ENCODE results near the gene NEK10. TPM values are rescaled to one million over a fixed set of nuclear protein-coding genes. Genes with fewer than 3 reads are reported as not detected.

The NEK10 gene
- total RNA-seq, 1 experiment from 2014 or later: 5.7 TPM

DNA sequence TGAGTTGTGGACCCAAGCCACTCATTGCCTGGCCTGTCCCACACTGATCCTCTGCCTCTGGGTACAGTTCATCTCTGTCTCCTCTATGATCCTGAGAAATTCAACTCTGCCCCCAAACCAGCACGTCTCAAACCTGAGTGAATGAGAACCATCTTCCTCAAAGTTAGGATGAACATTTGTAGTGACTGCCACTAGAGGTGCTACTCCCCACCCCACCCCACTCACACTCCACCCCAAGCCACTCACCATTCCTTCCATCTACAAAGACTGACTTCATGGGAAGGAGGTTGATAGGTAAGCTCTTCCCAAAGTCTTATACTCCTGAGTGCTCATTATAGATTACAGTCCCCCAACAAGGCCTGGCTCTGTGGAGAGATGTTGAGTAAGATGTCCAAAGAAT lies 43.8 kb downstream of the NEK10 start:
- CTCF ChIA-PET: no interaction called here
- no TSS peak for BruUV-seq (replicated peaks)

DNA sequence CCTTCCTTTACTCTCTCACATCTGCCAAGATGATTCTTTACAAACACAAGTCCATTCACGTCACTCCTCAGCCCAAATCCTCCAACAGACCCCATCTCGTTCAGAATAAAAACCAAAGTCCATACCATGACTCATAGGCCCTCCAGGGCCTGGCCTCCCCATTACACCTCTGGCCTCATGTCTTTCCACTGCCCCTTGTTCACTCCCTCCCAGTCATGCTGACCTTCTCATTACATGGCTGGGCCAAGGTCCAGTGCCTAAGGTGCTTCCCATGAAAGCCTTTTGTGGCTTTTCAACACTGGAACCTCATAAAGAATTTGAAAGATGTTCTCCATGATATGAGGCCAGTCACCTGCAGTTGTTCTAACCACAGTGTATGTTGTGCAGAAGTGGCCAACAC lies 44.5 kb downstream of the NEK10 start:
- ATAC-seq (peak; percentile 46; the same call in 1 of the 2 replicates), DNase-seq (ENCODE audit: low read depth, low spot score) (no peak)
- ChIA-PET POLR2A (no interaction called here), CTCF (no interaction called here)
- intact Hi-C loops (cut with micrococcal nuclease; ENCODE audit: unreplicated experiment): no loop called here
- H3K4me3 ChIP-seq (ENCODE audit: low read depth in 2 of 2, low read length in 2 of 2): no peak overlapping the region
- H3K4me1 ChIP-seq (ENCODE audit: control insufficient read depth, insufficient read depth, low read length): no peaks in the 10 kb centered on the region; the same call in 1 of the 2 replicates
- H3K27me3 ChIP-seq (ENCODE audit: control insufficient read depth, insufficient read depth, low read length): no peaks in the 10 kb centered on the region
- in situ Hi-C loops (cut with HindIII; ENCODE audit: low pct_unique_long_range_greater_than_20kb, low sequenced_read_pairs): no loop called here
- H3K27ac ChIP-seq (ENCODE audit: low read length): no peak overlapping the region
- H3K36me3 ChIP-seq (ENCODE audit: control insufficient read depth, insufficient read depth, low read length): no peaks in the 10 kb centered on the region
- TF ChIP-seq, protein P1, sequence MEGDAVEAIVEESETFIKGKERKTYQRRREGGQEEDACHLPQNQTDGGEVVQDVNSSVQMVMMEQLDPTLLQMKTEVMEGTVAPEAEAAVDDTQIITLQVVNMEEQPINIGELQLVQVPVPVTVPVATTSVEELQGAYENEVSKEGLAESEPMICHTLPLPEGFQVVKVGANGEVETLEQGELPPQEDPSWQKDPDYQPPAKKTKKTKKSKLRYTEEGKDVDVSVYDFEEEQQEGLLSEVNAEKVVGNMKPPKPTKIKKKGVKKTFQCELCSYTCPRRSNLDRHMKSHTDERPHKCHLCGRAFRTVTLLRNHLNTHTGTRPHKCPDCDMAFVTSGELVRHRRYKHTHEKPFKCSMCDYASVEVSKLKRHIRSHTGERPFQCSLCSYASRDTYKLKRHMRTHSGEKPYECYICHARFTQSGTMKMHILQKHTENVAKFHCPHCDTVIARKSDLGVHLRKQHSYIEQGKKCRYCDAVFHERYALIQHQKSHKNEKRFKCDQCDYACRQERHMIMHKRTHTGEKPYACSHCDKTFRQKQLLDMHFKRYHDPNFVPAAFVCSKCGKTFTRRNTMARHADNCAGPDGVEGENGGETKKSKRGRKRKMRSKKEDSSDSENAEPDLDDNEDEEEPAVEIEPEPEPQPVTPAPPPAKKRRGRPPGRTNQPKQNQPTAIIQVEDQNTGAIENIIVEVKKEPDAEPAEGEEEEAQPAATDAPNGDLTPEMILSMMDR (IDR thresholded peaks at IDR 0.05): no peak
- TF ChIP-seq SIN3A (IDR thresholded peaks at IDR 0.05; ENCODE audit: borderline replicate concordance, insufficient read depth, low read depth, low read length): no peak
- no peak for TF ChIP-seq TCF7L2 (IDR thresholded peaks at IDR 0.05; ENCODE audit: low read depth, low read length)
- TF ChIP-seq POLR2AphosphoS5 (IDR thresholded peaks at IDR 0.05; ENCODE audit: low read depth, low read length): no peak
- TF ChIP-seq, protein P2, sequence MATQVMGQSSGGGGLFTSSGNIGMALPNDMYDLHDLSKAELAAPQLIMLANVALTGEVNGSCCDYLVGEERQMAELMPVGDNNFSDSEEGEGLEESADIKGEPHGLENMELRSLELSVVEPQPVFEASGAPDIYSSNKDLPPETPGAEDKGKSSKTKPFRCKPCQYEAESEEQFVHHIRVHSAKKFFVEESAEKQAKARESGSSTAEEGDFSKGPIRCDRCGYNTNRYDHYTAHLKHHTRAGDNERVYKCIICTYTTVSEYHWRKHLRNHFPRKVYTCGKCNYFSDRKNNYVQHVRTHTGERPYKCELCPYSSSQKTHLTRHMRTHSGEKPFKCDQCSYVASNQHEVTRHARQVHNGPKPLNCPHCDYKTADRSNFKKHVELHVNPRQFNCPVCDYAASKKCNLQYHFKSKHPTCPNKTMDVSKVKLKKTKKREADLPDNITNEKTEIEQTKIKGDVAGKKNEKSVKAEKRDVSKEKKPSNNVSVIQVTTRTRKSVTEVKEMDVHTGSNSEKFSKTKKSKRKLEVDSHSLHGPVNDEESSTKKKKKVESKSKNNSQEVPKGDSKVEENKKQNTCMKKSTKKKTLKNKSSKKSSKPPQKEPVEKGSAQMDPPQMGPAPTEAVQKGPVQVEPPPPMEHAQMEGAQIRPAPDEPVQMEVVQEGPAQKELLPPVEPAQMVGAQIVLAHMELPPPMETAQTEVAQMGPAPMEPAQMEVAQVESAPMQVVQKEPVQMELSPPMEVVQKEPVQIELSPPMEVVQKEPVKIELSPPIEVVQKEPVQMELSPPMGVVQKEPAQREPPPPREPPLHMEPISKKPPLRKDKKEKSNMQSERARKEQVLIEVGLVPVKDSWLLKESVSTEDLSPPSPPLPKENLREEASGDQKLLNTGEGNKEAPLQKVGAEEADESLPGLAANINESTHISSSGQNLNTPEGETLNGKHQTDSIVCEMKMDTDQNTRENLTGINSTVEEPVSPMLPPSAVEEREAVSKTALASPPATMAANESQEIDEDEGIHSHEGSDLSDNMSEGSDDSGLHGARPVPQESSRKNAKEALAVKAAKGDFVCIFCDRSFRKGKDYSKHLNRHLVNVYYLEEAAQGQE (IDR thresholded peaks at IDR 0.05; ENCODE audit: insufficient read depth in 1 of 2, low read depth in 2 of 2, low read length in 1 of 2): no peak
- H3K9me3 ChIP-seq (ENCODE audit: control insufficient read depth, insufficient read depth, low read depth, low read length): no peaks in the 10 kb centered on the region
- BruUV-seq (replicated peaks): no TSS peak

More for the DNA sequence above, 43.8 kb downstream of the NEK10 start:
- Histone ChIP-seq H3K27ac (ENCODE audit: low read length) (no peak overlapping the region), H3K36me3 (ENCODE audit: control insufficient read depth, insufficient read depth, low read length) (no peaks in the 10 kb centered on the region), H3K9me3 (ENCODE audit: control insufficient read depth, insufficient read depth, low read depth, low read length) (no peaks in the 10 kb centered on the region), H3K4me3 (ENCODE audit: low read depth in 2 of 2, low read length in 2 of 2) (no peak overlapping the region), H3K4me1 (ENCODE audit: control insufficient read depth, insufficient read depth, low read length) (no peaks in the 10 kb centered on the region; the same call in 1 of the 2 replicates), H3K27me3 (ENCODE audit: control insufficient read depth, insufficient read depth, low read length) (no peaks in the 10 kb centered on the region)
- no peak for DNase-seq (ENCODE audit: low read depth, low spot score)
- intact Hi-C loops (cut with micrococcal nuclease; ENCODE audit: unreplicated experiment): no loop called here
- in situ Hi-C loops (cut with HindIII; ENCODE audit: low pct_unique_long_range_greater_than_20kb, low sequenced_read_pairs): no loop called here
- ATAC-seq: no peak; the same call in 1 of the 2 replicates
- TF ChIP-seq, protein P1 (IDR thresholded peaks at IDR 0.05): peak; percentile 21
- no peak for TF ChIP-seq TCF7L2 (IDR thresholded peaks at IDR 0.05; ENCODE audit: low read depth, low read length)
- POLR2A ChIA-PET: no interaction called here

Data from Panc1 (cell line).